Esophagus (tissue), 2 donors: Measurements from ENCODE around the gene CEP68. TPM values are rescaled to one million over a fixed set of nuclear protein-coding genes. Genes with fewer than 3 reads are reported as not detected.
A peak's percentile ranks its signal among the peaks of the same experiment; 100 is the strongest.

Experiments
- H3K27ac ChIP-seq, 2 donors: one replicate each; pipeline ENCODE4 v1.5.1; 2013; ENCODE audit warnings: low read depth in 2 of 2, mild to moderate bottlenecking in 2 of 2, inconsistent platforms in 1 of 2, low read length in 1 of 2, moderate library complexity in 1 of 2
- H3K27me3 ChIP-seq, 2 donors: one replicate each; pipeline ENCODE4 v1.6.1; 2013; ENCODE audit warnings: low read length in 2 of 2, control low read depth in 1 of 2, mild to moderate bottlenecking in 1 of 2; ENCODE audit not compliant: insufficient read depth in 2 of 2, control insufficient read depth in 1 of 2
- H3K36me3 ChIP-seq, 2 donors: one replicate each; pipeline ENCODE4 v1.6.1; 2013; ENCODE audit warnings: low read length in 1 of 2; ENCODE audit not compliant: control insufficient read depth in 2 of 2, insufficient read depth in 2 of 2
- H3K4me1 ChIP-seq, 2 donors: one replicate each; pipeline ENCODE4 v1.6.1; 2013; ENCODE audit warnings: low read length in 1 of 2; ENCODE audit not compliant: control insufficient read depth in 2 of 2, insufficient read depth in 2 of 2
- H3K4me3 ChIP-seq, 2 donors: one replicate each; pipeline ENCODE4 v1.5.1; 2013; ENCODE audit warnings: low read length in 2 of 2, mild to moderate bottlenecking in 2 of 2, low read depth in 1 of 2, moderate library complexity in 1 of 2
- H3K9me3 ChIP-seq, 2 donors: one replicate each; pipeline ENCODE4 v1.6.1; 2013; ENCODE audit warnings: mild to moderate bottlenecking in 2 of 2, low read depth in 1 of 2, low read length in 1 of 2, moderate library complexity in 1 of 2; ENCODE audit not compliant: control insufficient read depth in 2 of 2, insufficient read depth in 1 of 2
- WGBS, 2 donors: extraction: QIAGEN DNeasy Blood & Tissue Kit; methylation state at CpG; one replicate each; pipeline ENCODE4 v1.1.7; 2013; 5-methylcytosine and 5-hydroxymethylcytosine counted together
- polyA plus RNA-seq, 2 donors: library from polyadenylated mRNA; stranded (reverse); fragments of 200-250 nt; gene quantifications; one replicate each; pipeline ENCODE4 v1.2.3, GENCODE V29; 2013
- donor health status: healthy with polysubstance abuse.
- donor health status: Bipolar disorder and iron deficiency.

CEP68 gene
- polyA plus RNA-seq, 2 donors, result 3.3 to 4.3 TPM

DNA sequence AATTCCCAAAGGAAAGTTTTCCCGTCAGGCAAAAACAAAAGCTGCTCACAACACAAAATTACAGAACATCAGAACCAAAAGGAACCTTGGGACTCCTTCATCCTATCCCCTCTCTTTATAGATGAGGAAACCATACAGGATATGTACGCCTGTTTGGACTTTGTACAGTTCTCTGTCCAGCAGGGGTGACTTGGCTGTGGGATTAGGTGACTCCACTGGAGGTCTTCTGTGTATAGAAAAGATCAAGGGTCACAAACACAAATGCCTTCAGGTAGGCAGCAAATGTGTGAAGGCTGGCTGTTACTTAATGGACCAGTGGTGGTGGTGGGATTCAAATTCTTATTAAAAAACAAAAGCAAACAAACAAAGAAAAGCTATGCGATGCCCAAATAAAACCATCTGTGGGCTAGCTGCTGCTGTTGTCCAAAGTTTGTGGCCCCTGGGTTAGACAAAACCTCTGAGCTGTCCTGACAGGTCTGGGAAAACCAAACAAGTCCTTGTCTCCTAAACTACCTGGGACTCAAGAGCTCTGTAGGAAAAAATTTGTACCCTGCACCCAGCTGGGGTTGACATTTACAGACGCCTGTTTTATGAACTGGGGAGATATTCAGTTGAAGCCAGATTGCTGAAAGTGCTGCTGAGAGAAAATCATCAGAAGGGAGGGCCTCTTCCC lies 1.3 kb upstream of the CEP68 start:
- Histone ChIP-seq H3K4me3 (no peak overlapping the region), H3K36me3 (no peaks in the 10 kb centered on the region), H3K9me3 (no peaks in the 10 kb centered on the region), H3K27me3 (no peaks in the 10 kb centered on the region), H3K27ac (no peak overlapping the region), H3K4me1 (peaks cover 0 to 2% of the 10 kb centered on the region in 2 donors)
- WGBS, 2 donors, result 78 to 80% methylated on average over 4 of the region's 4 CpGs

DNA sequence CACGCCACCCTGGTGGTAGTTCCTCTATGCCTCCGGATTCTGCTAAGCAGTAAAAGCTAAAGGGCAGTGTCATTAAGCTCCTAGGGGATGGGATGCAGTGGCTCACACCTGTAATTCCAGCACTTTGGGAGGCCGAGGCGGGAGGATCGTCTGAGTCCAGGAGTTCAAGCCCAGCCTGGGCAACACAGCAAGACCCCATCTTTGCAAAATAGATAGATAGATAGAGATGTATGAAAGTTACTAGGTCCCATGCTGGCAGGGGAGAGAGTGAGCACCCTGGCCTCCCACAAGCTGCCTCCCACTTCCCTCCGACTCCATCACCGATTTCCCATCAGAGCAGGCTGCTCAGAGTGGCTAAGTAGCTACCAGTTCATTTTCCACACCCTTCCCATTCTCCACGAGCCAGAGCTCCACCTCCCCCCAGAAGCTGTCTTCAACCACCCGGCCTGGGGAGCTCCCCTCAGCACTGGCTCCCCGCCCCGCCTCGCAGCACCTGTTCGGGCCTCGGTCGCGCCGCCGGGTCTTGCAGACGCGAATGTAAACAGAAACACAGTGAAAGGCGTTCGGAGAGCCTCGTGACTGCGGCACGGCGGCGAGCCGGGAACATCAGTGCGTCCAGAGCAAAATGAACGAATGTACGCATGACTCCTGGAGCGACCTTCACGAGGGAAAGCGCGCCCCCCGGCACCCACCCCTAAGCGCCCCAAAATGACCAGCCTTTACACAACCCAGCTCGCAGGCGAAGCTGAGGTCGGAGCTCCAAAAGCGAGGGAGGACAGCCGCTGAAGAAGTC lies 598 bp upstream of the CEP68 start:
- H3K27ac ChIP-seq, result peak overlapping the region; percentile 36 to 83
- H3K4me3 ChIP-seq, result peak overlapping the region; percentile 63 to 89
- H3K27me3 ChIP-seq, result no peaks in the 10 kb centered on the region
- H3K9me3 ChIP-seq, result no peaks in the 10 kb centered on the region
- no peaks in the 10 kb centered on the region for H3K36me3 ChIP-seq
- H3K4me1 ChIP-seq, result peaks cover 0 to 2% of the 10 kb centered on the region in 2 donors
- WGBS, 2 donors, result 9 to 10% methylated on average over 42 of the region's 42 CpGs

DNA sequence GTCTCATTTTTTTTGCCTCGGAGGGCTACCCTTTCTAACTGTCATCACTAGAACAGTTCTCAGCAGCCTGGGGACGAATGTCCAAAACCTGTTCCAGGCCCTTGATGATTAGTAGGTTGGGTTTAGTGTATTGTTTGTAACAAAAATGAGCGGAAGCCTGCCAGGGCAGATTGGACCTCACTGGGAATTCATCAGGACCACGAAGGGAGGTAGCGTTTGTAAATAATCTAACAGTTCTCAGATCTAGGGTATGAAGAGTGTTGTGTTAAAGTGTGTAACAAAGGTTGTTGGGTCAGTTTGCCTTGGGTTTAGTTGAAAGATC lies 799 bp downstream of the CEP68 start:
- Histone ChIP-seq H3K27me3 (no peaks in the 10 kb centered on the region), H3K36me3 (no peaks in the 10 kb centered on the region), H3K9me3 (no peaks in the 10 kb centered on the region), H3K4me3 (peak overlapping the region; percentile 88 to 89), H3K4me1 (peaks cover 0 to 2% of the 10 kb centered on the region in 2 donors), H3K27ac (peak overlapping the region; percentile 83 to 86)
- 2 to 4% methylated on average over 5 of the region's 5 CpGs for WGBS, 2 donors

DNA sequence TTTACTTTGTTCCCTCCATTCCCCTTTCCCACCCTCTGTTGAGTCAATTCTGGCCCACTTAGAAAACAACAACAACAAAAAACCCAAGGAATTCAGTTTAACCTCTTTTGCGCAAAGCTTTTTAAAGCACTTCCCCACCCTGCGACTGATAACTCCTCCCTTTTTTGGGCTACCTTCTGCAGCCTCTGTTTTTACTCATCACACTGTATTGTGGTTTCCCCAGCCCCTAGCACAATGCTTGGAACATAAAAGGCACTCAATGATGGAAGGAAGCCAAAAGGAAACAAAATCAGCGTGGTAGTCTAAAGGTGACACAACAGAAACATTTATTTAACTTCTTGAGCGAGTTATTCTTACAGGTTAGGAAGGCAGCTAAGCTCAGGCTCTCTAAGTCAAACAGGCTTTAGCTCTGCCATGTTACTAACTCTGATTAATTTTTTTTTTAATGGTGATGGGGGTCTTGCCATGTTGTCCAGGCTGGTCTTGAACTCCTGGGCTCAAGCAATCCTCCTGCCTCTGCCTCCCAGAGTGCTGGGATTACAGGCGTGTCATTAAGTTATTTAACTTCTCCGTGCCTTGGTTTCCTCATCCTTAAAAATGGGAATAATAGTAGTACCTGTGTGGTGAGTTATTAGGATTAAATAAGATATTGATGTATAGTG lies 1.3 kb downstream of the CEP68 start:
- H3K27ac ChIP-seq, result peak overlapping the region; percentile 67 to 86
- H3K4me3 ChIP-seq, result peak overlapping the region; percentile 88 to 89

DNA sequence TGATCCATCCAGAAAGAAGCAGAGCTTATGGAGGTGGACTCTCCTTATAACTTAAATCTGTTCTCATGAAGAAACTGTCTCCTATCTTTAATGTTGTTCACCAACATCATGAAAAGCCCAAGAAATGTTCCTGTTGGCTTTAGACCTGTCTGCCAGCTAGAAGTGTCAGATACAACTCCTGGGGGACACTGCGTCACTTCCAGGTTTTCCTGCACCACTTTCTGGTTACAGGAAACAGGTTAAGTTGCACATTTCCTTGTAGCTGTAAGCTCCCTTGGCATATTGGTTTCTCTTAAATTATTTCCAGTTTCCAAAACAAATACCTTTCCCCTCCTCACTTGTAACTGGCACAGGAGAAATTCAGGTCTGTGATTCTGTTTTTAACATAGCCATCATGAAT lies 2.9 kb downstream of the CEP68 start:
- no peaks in the 10 kb centered on the region for H3K9me3 ChIP-seq
- no peaks in the 10 kb centered on the region for H3K27me3 ChIP-seq
- no peak overlapping the region for H3K4me3 ChIP-seq
- no peaks in the 10 kb centered on the region for H3K36me3 ChIP-seq
- peak overlapping the region in 1 of 2 donors; percentile 17 for H3K27ac ChIP-seq
- 71 to 73% methylated on average over 1 of the region's 1 CpG for WGBS, 2 donors
- peaks cover 0 to 2% of the 10 kb centered on the region in 2 donors for H3K4me1 ChIP-seq

More for the DNA sequence above, 1.3 kb downstream of the CEP68 start:
- Histone ChIP-seq H3K4me1 (peaks cover 0 to 2% of the 10 kb centered on the region in 2 donors), H3K36me3 (no peaks in the 10 kb centered on the region), H3K27me3 (no peaks in the 10 kb centered on the region), H3K9me3 (no peaks in the 10 kb centered on the region)
- WGBS, 2 donors, result 33 to 35% methylated on average over 6 of the region's 6 CpGs

DNA sequence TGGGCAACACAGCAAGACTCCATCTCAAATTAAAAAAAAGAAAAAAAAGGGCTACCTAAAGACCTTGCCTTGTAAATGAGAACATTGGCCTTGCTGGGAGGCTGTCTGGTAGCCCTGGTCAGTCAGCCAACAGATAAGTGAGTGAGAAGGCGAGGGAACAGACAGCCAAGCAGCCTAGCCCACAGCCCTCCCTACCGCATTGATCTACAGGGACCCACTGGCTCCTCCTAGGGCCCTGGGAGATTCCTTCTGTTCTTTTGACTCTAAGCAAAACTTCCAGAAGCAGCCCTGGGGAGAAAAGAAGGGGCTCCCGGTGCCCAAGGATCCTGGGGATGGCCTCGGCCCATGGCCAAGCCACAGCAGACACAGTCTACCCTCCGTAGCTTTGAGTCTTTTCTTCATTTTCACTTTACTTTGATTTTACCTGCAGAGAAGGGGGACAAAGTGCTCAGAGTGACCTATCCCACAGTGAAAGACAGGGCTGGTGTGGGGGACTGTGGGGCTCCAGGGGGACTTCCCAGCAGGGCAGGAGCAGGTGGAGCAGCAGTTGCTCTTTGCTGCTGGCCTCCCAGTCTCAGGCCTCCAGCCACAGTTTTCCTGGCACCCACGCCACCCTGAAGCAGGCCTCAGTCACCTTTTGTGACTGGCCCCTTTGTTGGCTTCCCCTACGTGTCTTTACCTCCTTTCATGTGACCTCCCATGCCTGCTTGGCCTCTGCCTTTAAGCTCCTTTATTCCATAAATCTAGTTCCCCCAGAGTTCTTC lies 5.1 kb downstream of the CEP68 start:
- Histone ChIP-seq H3K36me3 (no peaks in the 10 kb centered on the region), H3K9me3 (no peaks in the 10 kb centered on the region), H3K27ac (peak overlapping the region; percentile 75 to 78), H3K4me1 (peaks cover 4 to 5% of the 10 kb centered on the region in 2 donors), H3K4me3 (no peak overlapping the region), H3K27me3 (no peaks in the 10 kb centered on the region)
- WGBS, 2 donors, result 56 to 63% methylated on average over 7 of the region's 7 CpGs

DNA sequence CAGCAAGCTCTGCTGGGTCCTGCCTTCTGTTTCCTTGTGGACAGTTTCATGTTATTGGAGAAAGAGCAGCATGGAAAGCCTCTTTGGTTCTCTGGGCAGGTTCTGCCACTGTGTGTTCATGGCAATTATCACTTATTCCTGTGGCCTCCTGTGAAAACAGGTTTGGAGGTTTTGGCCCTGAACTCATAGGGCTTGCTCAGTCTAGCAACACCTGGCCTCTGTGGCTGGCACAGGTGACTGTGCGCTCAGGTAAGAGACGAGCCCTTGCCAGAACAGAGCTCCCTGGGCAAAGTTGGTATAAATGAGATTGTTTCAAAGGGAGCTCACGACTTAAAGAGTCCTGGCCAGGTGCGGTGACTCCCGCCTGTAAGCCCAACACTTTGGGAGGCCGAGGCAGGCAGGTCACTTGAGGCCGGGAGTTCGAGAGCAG lies 5.7 kb downstream of the CEP68 start:
- WGBS, 2 donors, result 54 to 56% methylated on average over 8 of the region's 8 CpGs
- no peaks in the 10 kb centered on the region for H3K9me3 ChIP-seq
- peak overlapping the region; percentile 75 to 78 for H3K27ac ChIP-seq
- no peak overlapping the region for H3K4me3 ChIP-seq
- peaks cover 4 to 5% of the 10 kb centered on the region in 2 donors for H3K4me1 ChIP-seq
- H3K27me3 ChIP-seq, result no peaks in the 10 kb centered on the region
- H3K36me3 ChIP-seq, result no peaks in the 10 kb centered on the region

DNA sequence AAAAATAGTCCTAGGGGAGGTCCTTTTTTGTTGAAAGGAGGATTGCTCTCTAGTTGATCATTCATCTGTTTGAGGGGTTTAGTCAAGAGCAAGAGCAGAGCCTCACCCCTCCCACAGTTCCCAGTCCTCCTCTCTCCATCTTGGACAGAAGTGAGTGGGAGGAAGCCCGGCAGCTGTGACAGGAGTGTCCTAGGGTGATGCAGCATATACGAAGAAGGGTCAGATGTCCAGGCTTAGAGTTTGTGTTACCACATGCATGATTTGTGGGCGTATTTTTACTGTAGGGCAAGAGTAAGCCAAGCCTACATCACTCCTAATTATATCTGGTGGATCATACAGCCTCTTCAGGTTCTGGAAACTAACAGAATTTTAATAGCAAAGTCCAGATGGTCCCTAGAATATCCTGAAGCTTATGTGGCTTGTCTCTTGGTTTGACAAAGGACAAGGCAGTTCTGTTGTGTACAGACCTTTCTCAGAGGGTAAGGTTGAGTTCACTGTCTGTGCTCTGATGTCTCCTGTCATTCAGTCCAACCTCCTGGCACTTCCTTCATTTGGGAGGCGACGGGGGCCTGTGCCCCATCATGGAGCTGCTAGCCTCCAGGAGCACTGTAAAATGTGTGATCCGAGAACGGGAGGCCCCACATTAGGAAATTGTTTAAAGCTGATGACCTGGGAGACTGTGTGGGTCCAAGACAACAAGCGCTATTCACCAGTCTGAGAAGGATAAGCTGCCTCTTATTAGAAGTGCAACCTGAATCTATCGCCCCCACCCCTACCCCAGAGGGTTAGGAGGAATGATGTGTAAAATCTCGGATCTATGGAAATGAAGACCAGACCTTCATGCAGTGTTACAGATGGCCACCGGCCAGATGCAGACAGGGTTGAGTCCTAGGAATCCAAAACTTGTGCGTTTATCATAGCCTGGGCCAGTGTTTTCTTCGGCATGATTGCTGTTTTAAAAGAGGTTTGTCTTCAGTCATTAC lies 6.9 kb downstream of the CEP68 start:
- H3K27me3 ChIP-seq, result no peaks in the 10 kb centered on the region
- no peak overlapping the region for H3K27ac ChIP-seq
- peaks cover 5 to 8% of the 10 kb centered on the region in 2 donors for H3K4me1 ChIP-seq
- no peaks in the 10 kb centered on the region for H3K36me3 ChIP-seq
- no peak overlapping the region for H3K4me3 ChIP-seq
- 52 to 68% methylated on average over 13 of the region's 13 CpGs for WGBS, 2 donors
- no peaks in the 10 kb centered on the region for H3K9me3 ChIP-seq
